Measurements from ENCODE around the gene TFDP2.
A peak's percentile ranks its signal among the peaks of the same experiment; 100 is the strongest.

TFDP2 gene

DNA sequence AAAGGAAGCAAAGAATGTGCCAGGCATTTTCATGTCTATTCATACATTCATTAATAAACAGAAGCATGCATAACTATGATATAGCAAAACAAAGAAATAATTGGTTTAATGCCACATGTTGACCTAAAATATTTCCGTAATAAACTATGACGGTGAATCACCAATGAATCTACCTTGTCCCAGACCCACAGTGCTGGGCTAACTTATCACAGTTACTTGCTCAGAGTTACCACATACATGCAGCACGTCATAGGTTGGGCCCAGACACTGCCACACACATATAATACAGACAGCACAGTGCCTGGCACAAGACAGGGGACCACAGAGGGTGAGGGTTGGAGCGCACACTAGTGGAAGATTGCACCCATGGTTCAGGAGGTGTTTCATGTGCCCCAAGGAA lies 186.0 kb downstream of the TFDP2 start:
- no peak for DNase-seq (ENCODE audit: low spot score)

DNA sequence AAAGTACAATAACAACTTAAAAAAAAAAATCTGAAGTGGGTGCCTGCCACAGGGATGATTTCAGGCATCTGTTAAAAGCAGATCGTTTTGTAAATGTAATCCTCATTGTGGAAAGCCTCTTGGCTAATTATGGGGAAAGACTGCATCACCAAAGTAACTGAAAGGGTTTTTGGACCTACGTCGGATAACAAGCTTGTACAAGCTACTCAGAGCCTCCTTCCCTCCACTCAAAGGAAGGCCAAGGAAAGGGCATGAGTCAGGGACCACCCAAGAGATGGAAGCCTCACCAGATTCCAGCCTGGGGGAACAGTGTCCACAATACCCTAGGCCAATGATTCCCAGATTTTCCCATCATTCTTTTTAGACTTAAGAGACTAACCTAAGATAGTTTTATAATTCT lies 188.6 kb downstream of the TFDP2 start:
- DNase-seq (ENCODE audit: low spot score): no peak

DNA sequence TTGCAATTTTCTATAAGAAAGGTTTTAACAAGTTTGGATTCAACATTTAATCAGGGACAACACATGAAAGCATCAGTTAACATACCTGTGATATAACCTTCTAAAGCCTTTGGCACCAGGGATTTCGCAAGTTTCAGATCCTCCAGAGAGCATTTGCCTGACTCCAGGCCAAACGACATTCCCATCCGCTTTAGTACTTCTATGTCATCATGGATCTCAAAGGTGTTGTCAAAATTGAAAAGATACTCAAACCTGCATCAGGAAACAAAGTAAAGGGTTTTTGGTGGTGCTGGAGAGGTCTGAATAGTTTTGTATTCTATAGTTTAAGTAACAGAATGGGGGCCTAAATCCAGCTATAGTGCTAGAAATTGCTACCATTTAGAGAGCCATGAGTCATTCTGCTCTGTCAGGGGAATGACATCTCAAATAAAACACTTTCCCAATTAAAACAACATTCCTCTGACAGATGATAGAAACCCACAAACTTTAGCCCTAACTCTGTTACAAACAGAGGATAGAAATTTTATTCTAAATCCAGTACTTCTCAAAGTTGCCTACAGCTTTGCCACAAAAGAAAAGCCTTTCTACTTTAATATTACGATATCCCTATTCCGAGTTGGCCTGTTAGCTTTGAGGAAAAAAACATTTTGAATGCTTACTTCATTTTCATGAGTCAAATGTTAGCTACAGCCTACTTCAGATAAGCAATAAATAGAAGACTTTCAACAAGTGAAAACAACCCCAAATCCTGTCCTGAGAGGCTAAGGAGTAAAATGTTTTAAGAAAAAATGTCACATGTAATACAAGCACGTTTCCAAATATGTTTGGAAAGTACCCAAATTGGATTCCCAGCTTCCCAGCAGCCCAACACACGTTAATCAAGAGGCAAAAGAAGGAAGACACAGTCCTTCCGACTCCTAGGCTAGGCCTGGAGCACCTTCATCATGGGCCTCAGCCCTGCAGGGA lies 189.5 kb downstream of the TFDP2 start:
- no peak for DNase-seq (ENCODE audit: low spot score)

DNA sequence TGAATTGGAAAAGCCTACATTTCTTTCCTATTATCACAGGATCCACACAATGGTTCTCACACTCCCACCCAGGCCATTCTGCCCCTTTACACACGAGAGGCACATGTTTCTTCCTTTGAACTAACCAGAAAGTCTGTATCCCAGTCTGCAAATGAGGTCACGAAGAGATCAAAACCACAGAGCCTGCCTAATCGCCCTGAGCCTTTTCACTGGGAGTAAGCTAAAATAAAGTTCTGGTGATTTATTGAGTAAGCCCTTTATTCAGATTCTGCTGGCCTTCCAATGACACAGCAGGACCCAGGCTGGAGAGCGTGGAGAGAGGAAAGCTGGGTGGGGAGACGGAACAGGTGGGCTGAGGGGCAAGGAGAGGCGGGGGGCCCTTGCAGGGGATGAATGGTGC lies 194.2 kb downstream of the TFDP2 start:
- no peak for DNase-seq (ENCODE audit: low spot score)

DNA sequence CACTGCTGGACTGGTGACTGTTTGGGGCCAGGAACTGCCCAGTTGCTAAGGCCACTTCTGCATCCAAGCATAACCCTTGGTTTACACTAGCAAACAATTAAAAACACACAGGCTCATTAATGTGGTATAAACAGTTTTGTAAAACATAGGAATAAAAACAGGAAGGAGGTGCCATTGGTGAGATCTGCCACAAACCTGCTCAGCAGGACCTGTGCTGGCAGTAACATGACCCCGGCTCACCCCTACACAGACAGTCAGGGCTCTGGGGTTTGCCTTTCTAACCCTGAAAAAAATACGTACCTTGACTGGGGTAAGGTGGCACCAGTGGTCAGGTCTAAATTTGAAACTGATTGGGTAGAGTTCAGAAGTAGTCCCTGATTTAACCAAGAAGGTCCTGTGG lies 196.7 kb downstream of the TFDP2 start:
- DNase-seq (ENCODE audit: low spot score): no peak

DNA sequence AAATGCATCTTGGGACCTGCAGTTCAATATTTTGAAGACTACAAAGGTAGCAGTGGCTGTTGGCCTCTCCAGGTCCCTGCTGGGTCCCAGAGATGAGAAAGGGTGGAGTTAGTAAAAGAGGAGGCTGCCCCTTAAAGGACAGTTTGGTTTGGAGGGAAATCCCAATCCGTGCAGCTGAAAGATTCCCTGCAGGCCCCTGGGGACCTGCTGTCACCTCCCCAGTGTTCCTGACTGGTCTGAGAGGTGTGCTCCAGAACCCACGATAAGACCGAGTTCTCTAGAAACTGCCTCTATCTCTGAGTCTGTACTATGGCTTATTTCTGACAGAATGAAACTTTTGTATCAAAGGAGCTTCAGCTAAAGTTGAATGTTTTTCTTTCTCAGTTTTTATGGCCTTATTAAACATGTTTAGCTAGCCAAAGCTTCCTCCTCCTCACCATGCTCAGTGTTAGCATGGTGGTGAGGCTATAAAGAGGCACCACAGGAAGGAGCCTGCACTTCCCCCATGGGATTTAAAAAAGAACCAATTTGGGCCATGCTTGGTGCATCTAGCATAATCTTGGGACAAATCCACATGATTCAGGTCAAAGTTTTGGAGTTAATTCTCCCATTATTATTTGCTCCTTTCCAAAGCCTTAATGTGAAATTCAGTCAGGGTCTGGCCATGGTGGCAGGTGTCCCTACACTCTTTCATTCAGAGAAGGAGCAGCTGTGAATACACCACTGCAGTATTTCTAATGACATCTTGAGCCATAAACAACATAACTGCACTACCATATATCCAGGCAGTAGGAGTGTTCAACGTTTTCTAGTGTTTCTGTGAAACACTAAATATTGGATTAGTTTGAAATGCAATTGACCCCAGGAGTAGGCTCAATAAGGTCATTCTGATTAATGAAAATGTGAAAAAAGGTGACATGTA lies 198.5 kb downstream of the TFDP2 start:
- DNase-seq (ENCODE audit: low spot score): no peak

DNA sequence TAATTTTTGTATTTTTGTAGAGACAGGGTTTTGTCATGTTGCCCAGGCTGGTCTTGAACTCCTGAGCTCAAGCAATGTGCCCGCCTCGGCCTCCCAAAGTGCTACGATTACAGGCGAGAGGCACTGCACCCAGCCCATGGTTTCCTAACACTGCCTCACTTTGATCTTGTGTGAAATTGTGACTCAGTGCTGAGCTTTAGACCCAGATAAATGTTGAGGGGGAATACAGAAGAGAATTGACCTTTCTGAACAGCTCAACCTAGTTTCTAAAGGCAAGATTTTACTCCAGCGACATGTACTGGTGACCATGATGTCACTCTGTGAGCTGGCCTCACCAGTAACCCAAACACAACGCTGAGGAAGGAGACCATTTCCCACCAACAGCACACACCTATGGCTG lies 199.4 kb downstream of the TFDP2 start:
- DNase-seq (ENCODE audit: low spot score): no peak

DNA sequence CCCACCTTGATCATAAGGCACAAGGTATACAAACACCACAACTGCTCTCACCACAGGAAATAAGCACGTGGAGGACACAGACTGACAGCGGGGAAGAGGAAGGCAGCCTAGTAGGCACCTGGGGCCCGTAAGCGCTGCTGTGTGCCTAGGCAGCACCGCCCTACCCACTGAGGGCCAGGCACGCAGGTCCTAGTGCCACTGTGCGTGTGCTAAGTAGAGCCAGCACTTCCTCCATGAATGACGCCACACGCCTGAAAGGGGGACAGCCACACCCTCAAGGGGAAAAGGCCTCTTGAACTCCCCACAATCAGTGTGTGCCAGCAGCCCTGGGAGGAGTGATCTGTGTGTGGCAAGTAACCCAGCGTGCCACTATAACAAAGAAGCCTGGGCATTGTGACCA lies 199.9 kb downstream of the TFDP2 start:
- no peak for DNase-seq (ENCODE audit: low spot score)

DNA sequence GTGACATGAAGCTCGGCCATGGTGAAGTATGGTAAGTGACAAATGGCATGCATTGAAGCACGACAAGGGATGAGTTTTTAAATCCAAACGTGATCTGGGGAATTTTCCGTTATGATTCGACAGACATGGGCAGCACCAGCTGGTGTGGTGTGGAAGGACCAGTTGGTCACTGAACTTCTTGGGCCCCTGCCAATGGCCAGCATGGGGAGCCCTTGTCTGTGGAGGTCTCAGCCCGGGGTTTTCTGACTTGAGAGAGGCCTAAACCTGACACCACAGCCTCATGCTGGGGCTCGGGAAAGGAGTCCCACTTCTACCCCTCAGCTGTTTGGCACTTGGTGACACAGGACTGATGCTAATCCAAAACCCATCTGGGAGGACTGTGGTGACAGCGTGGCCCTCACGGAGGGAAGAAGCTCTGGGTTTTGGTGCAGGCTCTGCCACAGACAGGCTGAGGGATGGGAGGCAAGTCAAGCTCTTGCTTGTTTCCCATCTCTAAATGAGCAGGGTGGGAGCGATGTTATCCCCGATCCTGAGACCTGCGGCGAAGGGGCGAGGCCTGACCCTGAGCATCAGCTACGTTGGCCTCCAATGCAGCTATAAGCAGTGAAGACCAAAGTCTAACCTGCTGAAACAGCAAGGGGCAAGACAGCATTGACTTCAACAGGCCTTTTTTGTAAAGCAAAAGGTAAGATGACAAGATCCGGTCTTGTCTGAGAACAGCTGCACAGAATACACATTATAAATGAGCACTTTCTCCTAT lies 203.4 kb downstream of the TFDP2 start:
- no peak for DNase-seq (ENCODE audit: low spot score)

DNA sequence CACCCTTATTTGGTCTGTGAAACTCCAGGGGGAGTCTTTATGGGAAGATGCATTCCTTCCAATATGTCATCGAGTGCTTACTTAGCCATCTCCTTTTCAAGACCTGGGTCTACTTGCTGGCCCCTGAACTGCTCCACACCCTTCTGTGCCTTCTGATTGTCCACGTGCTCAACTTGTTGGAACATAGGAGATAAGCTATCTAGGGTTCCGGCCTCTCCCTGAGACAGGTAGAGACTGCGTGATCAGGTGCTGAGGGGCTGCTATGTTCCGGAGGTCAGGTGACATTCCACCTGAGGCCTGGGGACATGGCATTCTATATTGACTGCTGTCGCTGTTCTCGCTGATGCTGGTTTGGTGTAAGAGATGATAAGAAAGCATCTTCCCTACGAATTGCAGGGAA lies 207.3 kb downstream of the TFDP2 start:
- DNase-seq (ENCODE audit: low spot score): no peak

DNA sequence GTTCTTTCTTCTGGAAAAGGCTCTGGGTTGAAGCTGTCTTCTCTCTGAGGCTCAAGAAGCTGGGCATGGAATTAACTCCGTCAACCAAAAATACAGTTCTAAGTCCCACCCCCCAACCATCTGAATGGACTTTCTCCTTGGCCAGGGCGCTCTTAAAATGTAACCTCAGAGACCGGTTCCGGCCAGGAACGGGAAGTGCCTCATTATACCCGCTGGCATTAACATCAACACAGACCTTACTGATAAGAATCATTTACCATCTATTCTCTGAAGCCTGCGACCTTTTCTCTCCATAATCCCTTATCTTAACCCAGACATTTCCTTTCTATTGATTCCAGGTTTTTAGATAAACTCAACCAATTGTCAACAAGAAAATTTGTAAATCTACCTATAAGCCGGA lies 208.3 kb downstream of the TFDP2 start:
- no peak for DNase-seq (ENCODE audit: low spot score)

DNA sequence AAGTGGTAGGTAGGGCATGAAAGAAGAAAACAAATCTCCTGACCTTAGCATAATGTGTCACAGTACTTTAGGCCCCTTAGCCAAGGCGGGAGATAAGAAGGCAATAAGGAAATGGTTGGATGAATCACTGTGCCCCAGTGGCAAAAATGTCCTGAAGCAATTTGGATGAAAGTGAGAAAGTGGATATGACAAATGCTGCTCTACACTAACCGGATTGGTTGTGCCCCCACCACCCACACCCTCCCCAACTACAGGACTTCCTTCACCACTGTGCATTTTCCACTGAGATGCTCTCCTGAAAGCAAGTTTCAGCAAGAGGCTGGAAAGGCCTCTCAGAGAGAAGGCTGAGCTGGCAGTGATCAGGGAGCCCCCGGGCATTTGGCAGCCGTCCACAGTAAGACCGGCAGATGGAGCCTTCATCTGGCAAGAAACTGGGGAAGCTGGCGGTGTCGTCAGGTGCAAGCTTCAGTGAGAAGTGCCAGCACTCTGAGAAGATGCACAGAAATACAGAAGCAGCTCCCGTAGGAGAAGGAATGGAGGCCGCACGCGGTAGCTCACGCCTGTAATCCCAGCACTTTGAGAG lies 209.1 kb downstream of the TFDP2 start:
- DNase-seq (ENCODE audit: low spot score): peak; percentile 87

DNA sequence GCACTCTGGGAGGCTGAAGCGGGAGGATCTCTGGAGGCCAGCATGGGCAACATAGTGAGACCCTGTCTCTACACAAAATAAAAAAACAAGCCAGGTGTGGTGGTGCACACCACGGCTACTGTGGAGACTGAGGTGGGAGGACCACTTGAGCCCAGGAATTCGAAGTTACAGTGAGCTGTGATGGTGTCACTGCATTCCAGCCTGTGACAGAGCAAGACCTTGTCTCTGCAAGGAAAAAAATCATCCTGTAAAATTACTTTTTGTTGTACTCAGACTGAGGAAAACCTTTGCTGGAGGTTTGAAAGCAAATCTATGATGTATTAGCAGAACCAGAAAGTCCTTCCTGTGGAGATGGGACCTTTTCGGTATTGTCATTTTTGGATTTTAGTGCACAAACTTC lies 209.6 kb downstream of the TFDP2 start:
- DNase-seq (ENCODE audit: low spot score): no peak

DNA sequence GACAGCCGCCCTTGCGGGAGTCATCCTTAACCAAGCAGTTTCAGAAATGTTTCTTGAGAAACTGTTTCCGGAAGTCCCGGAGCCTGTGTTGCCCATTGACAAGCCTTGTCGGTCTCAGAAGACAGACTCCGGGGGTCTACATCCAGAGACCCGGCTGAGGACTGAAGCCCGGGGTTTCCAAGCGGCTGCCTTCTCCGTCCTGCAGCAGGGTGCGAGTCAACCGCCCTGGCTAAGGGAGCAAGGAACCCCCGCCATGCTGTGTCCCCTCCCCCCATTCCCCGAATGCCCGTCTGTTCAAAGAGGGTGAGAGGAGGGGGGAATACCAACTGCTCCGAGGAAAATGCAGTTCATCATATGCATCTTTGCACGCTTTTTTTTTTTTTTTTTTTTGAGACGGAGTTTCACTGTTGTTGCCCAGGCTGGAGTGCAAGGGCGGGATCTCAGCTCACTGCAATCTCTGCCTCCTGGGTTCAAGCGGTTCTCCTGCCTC lies 211.3 kb downstream of the TFDP2 start:
- no peak for DNase-seq (ENCODE audit: low spot score)

DNA sequence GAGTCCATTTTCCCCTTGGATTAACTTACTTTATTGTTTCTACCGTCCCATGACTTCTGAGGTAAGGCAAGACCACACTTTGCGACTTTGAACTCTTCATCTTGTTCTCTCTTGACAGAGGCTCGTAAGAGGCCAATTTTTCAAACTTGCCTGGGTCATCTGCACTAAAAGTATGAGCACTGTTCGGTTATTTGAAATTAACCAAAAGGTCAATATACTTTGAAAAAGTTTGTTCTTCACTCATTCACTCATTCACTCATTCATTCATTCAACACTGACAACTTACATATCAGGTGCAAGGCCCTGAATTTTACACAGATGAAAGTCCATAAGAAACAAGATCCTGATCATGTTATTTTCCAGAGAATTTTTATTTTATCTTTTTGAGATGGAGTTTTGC lies 215.0 kb downstream of the TFDP2 start:
- no peak for DNase-seq (ENCODE audit: low spot score)

DNA sequence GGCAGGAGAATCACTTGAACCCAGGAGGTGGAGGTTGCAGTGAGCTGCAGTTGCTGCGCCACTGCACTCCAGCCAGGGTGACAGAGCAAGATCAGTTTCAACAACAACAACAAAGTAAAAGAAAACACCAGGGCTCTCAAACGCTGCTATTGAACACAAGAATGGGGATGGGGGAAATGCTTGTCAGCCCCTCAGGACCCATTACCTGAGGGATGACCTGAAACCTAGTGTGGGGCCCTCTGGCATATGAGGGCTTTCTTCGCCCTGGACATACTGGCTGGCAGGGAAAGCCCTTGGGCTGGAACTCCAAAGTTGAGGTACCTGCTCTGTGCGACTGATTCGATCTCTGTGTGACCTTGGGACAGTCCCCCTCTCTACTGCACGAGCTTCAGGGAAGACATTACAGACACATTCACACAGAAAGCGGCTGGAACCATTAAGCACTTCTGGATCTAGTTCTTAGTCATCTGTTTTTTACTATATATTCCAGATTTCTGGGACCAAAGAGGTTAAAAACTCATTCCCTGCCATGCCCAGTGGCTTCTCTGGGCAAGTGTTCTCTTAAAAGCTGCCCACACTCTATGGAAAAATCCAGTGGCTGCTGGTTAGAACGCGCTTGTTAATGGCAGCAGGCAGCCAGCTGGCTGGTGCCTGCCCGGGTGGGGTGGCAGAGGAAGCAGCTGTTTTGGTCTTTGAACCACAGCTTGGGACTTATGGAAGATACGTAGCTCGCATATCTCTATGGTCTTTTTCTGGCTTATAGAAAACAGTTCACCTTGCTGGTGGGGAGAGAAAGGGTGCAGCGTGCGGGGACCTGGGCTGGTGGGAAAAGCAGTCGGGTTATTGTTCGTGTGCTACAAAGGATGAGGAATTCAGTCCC lies 215.7 kb downstream of the TFDP2 start:
- no peak for DNase-seq (ENCODE audit: low spot score)

DNA sequence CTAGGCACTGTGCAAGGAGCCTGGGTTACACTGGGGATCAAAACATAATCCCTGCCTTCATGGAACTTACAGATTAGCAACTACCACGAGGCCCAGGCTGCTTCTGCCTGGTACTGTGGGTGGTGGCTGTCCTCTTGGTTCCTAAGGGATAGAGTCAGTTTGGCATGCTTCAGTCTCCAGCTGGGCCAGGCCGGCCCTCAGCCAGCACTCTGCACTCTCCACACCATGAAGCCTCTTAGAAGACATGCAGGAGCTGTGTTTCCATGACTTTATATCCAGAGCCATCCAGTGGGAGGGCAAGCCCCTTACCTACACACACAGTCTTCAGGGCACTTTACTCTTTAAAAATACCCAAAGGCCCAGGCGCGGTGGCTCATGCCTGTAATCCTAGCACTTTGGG lies 218.5 kb downstream of the TFDP2 start:
- no peak for DNase-seq (ENCODE audit: low spot score)

DNA sequence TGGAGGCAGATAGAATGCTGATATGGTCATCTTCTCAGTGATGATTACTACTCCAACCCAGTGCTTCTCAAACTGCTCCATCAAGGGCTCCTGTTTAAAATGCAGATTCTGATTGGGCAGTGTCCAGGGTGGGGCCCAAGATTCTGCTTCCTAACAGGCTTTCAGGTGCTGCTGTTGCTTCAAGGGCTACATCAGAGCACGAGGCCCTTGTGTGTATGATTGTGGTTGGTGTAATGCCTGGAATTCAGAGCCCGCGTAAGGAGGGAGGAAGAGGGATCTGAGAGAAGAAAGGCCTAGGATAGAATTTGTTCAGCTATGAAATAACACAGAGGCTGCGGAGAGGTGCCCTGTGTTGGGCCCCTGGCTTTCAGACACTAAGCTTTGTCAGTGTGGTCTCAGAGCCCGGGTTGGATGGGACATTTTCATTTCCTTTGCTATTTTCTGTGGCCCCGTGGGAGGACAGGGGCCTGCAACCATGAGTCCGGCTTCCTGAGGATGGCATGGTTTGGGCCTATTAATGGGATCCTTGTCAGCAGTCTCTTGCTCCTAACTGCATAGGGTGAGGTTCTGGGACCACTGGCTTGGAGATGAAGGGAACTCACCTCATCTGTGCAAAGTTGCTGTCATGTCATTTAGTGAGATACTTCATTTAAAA lies 219.9 kb downstream of the TFDP2 start:
- no peak for DNase-seq (ENCODE audit: low spot score)

DNA sequence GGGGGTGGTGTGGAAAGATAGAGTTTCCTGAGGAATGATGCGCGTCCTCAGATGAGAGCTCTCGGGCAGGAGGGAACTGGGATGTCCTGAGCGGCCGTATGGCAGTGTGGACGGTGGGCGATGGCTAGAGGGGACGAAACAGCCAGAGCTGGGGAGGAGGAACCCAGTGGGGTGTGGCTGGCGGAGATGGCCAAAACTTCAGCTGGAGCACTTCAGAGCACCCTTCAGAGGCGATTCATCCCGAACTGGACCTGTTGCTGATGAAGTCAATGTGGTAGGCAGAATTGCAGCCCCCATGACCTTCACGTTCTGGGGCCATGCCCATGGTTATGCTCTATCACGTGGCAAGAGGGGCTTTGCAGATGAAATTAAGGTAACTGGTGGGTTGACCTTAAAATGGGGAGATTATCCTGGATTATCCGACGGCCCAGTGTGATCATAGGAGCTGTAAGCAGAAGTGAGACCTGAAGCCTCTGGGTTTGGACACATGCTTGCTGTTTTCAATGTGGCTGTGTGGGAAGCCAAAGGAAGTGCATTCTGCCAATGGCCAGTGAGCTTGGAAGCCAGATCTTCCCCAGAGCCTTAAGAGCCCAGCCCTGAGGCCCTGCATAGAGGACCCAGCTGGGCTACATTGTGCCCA lies 220.6 kb downstream of the TFDP2 start:
- no peak for DNase-seq (ENCODE audit: low spot score)

DNA sequence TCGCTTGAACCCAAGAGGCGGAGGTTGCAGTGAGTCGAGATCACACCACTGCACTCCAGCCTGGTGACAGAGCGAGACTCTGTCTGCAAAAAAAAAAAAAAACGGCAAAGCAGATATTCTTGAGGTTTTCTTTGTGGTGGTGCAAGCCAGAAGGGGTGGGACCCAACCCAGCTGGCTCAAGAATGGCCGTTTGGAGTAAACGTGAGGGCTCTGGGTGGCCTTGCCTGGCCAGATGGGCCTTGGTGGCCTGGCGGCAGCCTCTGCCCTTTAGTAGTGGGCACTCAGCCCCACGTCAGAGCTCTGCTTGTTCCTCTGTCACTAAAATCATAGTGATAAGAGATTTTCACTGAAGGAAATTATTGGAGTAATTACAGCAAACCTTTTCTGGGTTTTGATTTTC lies 222.4 kb downstream of the TFDP2 start:
- DNase-seq (ENCODE audit: low spot score): no peak

Data from D341Med (cell line).